Measurements from ENCODE around the gene S100Z.

- TF ChIP-seq EZH2phosphoT487 (IDR thresholded peaks at IDR 0.05; ENCODE audit: insufficient read depth, low read depth): no peak
- TF ChIP-seq EZH2 (IDR thresholded peaks at IDR 0.05; ENCODE audit: insufficient read depth, poor library complexity, severe bottlenecking): no peak
Observed at GRCh38 chr5:76863001-76863400, 13.2 kb downstream of the S100Z start.
